GM13976 (cell line): ENCODE measurements around the gene TEX48.

ENCODE experiments used
- DNase-seq: peaks from one replicate; pipeline ENCODE4 v3.0.0; 2012; ENCODE audit warnings: low spot score
- in situ Hi-C: fragments of 300-500 bp; cut with MboI; formaldehyde crosslinking; loops from one replicate; pipeline ENCODE4 v1.12.0; 2022; ENCODE audit warnings: low sequenced_read_pairs, mixed read lengths, inconsistent platforms; ENCODE audit not compliant: unreplicated experiment
- TF ChIP-seq, protein P1 (sequence below): IDR thresholded peaks from 2 replicates; pipeline ENCODE4 v1.5.1; 2012; ENCODE audit warnings: borderline replicate concordance, mild to moderate bottlenecking; ENCODE audit not compliant: insufficient read depth; ENCODE audit errors: extremely low read depth, missing control alignments, control extremely low read depth

TEX48 gene

DNA sequence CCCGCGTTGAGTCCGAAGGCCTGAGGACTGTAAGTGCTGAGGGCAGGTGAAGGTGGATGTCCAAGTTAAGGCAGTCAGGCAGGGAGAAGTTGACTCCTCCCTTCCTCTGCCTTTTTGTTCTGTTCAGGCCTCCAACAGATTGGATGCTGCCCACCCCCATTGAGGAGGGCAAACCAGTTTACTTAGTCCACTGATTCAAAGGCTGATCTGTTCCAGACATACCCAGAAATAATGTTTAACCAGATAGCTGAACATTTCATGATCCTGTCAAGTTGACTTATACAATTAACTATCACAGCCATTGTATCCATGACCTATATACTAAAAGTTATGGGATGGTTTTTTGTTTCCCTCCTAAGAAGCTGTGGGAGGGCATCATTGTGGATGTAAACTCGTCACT is 8.3 kb upstream of the TEX48 start:
- in situ Hi-C loops: loop anchor here (25.0 kb wide), 1 partner anchor 822 kb away; no protein-coding TSS in a partner anchor
- TF ChIP-seq, protein P1, sequence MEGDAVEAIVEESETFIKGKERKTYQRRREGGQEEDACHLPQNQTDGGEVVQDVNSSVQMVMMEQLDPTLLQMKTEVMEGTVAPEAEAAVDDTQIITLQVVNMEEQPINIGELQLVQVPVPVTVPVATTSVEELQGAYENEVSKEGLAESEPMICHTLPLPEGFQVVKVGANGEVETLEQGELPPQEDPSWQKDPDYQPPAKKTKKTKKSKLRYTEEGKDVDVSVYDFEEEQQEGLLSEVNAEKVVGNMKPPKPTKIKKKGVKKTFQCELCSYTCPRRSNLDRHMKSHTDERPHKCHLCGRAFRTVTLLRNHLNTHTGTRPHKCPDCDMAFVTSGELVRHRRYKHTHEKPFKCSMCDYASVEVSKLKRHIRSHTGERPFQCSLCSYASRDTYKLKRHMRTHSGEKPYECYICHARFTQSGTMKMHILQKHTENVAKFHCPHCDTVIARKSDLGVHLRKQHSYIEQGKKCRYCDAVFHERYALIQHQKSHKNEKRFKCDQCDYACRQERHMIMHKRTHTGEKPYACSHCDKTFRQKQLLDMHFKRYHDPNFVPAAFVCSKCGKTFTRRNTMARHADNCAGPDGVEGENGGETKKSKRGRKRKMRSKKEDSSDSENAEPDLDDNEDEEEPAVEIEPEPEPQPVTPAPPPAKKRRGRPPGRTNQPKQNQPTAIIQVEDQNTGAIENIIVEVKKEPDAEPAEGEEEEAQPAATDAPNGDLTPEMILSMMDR: no peak
- no peak for DNase-seq

DNA sequence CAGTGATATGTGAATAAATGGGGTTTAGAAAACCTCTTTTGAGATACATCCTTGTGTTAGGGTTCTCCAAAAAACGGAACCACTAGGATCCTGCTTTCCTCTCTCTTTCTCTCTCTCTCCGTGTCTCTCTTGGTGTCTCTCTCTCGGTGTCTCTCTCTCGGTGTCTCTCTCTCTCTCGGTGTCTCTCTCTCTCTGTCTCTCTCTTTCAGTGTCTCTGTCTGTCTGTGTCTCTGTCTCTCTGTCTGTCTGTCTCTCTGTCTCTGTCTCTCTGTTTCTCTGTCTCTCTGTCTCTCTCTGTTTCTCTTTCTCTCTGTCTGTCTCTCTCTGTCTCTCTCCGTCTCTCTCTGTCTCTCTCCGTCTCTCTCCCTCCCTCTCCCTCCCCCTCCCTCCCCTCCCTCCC is 7.8 kb upstream of the TEX48 start:
- TF ChIP-seq, protein P1: no peak
- in situ Hi-C loops: loop anchor here (10.0 to 25.0 kb wide), 3 partner anchors 45 to 822 kb away; no protein-coding TSS in a partner anchor
- no peak for DNase-seq

DNA sequence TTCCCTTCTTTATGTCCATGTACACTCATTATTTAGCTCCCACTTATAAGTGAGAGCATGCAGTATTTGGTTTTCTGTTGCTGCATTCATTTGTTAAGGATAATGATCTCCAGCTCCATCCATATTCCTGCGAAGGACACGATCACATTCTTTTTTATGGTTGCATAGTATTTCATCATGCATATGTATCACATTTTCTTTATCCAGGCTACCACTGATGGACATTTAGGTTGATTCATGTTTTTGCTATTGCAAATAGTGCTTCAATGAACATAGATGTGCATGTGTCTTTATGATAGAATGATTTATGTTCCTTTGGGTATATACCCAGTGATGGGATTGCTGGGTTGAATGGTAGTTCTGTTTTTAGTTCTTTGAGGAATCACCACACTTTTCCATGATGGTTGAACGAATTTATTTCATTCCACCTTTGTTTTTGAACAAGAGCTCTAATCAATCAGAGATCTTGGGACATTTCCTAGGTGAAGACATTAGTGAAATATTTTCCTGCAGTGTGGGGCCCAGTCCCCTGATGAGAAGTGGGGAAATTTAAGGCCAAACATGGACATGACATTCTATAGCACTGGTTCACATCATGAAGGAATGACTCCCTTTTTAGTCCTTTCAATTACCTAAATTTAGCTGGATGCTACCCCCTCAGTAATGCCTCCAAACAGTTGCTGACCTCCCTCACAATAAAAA is 7.1 kb upstream of the TEX48 start:
- no peak for DNase-seq
- in situ Hi-C loops: loop anchor here (10.0 to 25.0 kb wide), 3 partner anchors 46 to 823 kb away; no protein-coding TSS in a partner anchor
- TF ChIP-seq, protein P1: no peak

DNA sequence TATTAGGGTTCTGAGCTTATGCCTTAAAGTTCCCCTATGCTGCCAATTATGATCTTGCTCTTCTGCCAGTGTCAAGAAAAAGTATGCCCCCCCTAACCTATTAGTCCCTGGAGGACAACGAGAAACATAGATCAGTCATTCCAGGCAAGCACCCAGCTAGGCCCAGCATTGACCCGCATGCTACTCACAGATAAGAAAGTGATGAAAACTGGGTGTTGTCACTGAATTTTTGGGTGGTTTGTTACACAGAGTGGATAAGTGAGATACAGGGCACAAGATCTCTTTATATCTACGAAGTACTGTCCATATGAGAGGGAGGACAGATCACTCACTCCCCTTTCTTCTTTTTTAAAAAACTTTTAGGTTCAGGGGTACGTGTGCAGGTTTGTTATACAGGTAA is 6.4 kb upstream of the TEX48 start:
- in situ Hi-C loops: loop anchor here (10.0 to 25.0 kb wide), 3 partner anchors 46 to 824 kb away; no protein-coding TSS in a partner anchor
- no peak for DNase-seq
- TF ChIP-seq, protein P1: no peak

DNA sequence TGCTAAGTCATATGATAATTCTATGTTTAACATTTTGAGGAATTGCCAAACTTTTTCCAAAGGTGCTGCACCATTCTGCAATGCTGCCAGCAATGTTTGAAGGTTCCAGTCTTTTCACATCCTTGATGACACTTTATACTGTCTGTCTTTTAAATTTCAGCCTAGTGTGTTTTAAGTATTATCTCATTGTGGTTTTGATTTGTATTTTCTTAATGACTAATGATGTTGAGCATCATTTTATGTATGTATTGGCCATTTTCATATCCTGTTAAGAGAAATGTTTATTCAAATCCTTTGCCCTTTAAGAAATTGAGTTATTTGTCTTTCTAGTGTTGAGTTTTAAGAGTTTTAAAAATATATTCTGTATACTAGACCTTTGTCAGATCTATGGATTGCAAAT is 5.0 kb upstream of the TEX48 start:
- TF ChIP-seq, protein P1: no peak
- in situ Hi-C loops: loop anchor here (10.0 to 25.0 kb wide), 3 partner anchors 48 to 825 kb away; no protein-coding TSS in a partner anchor
- no peak for DNase-seq

DNA sequence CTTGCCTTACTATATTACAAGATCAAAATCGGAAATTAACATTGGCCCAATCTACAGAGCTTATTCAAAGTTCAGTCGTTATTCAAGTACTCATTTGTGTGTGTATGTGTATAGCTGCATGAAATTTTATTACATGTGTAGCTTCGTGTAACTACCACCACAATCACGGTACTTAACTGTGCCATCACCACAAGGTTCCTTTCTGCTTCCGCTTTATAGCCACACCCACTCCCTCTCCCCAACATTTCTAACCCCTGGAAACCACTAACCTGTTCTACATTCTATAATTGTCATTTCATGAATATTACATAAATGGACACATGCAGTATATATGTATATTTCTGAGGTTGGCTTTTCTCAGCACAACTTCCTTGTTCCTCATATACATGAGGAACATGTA is 4.0 kb upstream of the TEX48 start:
- DNase-seq: no peak
- TF ChIP-seq, protein P1: no peak
- in situ Hi-C loops: loop anchor here (10.0 to 25.0 kb wide), 3 partner anchors 49 to 826 kb away; no protein-coding TSS in a partner anchor

DNA sequence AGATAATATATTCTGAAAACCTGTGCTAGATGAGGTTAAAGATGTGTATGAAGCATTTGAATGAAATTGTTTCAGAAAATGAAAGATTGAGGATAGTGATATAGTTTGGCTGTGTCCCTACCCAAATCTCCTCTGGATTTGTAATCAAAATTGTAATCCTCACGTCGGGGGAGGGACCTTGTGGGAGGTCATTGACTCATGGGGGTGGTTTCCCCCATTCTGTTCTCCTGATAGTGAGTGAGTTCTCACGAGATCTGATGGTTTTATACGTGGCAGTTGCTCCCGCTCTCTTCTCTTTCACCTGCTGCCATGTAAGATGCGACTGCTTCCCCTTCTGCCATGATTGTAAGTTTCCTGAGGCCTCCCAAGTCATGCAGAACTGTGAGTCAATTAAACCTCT is 2.0 kb upstream of the TEX48 start:
- DNase-seq: no peak
- TF ChIP-seq, protein P1: no peak
- in situ Hi-C loops: loop anchor here (5.0 to 25.0 kb wide), 4 partner anchors 51 to 828 kb away; no protein-coding TSS in a partner anchor
